ENCODE results near the gene DDAH2. TPM values are rescaled to one million over a fixed set of nuclear protein-coding genes. Genes with fewer than 3 reads are reported as not detected.
A peak's percentile ranks its signal among the peaks of the same experiment; 100 is the strongest.

DDAH2 gene, protein sequence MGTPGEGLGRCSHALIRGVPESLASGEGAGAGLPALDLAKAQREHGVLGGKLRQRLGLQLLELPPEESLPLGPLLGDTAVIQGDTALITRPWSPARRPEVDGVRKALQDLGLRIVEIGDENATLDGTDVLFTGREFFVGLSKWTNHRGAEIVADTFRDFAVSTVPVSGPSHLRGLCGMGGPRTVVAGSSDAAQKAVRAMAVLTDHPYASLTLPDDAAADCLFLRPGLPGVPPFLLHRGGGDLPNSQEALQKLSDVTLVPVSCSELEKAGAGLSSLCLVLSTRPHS
- 214 and 216 TPM in 2 replicates for total RNA-seq (2014; rRNA removed; shearing (Covaris generic); ENCODE audit: low replicate concordance)

- DNase-seq (ENCODE audit: low read depth): no peak
- in situ Hi-C loops (cut with HindIII; ENCODE audit: low pct_unique_long_range_greater_than_20kb, low sequenced_read_pairs): no loop called here
These were observed at the start of gene DDAH2 for GRCh38 chr6:31728767-31729514. DDAH2 (minus strand) TSS chr6:31729299; CDS start chr6:31729161, 138 bp downstream.

DNA sequence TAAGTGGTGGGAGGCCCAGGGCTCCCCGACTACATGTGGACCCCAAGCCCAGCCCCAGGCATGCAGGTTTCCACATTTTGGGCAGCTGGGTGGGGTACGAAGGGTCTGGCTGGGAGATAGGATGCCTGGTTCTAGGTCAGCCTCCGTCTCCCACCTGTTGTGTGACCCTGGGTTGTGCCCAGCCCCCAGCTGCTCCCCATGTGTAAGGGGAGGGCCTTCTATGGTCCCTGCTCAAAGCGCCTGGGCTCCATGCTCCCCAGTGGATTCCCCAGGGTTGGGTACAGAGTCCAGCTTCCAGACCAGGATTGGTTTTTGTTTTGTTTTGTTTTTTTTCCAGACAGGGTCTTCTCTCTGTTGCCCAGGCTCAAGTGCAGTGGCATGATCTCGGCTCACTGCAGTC, 49.1 kb upstream of the DDAH2 start:
- in situ Hi-C loops (cut with HindIII; ENCODE audit: low pct_unique_long_range_greater_than_20kb, low sequenced_read_pairs): no loop called here
- DNase-seq (ENCODE audit: low read depth): no peak

- in situ Hi-C loops (cut with HindIII; ENCODE audit: low pct_unique_long_range_greater_than_20kb, low sequenced_read_pairs): no loop called here
- no peak for DNase-seq (ENCODE audit: low read depth)
These were observed 48.6 kb upstream of the DDAH2 start for GRCh38 chr6:31777667-31778050.

DNA sequence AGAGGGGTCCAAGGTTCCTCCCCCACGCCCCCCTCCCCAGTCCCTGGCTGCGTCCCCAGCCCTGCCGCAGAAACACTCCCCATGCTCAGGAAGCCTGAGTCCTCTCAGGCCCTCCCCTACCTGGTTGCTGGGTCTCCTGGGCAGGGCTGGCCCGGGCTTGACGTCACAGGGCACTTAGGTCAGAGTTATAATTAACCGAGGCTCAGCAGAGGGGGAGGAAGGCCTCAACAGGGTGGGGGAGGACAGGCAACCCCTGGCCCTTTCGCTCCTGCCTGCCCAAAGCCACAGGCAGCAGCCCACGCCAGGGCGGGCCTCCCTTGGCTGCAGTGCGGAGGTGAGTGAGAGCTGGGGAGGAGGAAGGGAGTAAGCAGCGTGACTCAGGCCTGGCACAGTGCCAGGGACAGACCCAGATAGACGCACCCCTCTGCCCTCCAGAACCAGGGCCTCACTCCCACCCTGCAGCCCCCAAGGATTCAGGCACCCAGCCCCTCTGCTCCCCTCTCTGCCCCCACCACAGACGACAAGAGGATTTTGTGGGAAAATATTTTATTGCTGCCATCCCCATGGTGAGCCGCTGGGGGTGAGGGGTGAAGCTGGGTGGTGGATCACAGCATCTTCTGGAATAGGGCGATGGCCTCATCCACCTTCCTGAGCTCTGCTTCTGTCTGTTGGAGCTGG, 48.0 kb upstream of the DDAH2 start, which contains the start of gene VWA7:
TSS of gene VWA7 (minus strand) at position 340 of the 678 bp plus-strand sequence. CDS start 549 bp downstream, outside the sequence.
- in situ Hi-C loops (cut with HindIII; ENCODE audit: low pct_unique_long_range_greater_than_20kb, low sequenced_read_pairs): no loop called here
- peak; percentile 97 for DNase-seq (ENCODE audit: low read depth)

- in situ Hi-C loops (cut with HindIII; ENCODE audit: low pct_unique_long_range_greater_than_20kb, low sequenced_read_pairs): no loop called here
- DNase-seq (ENCODE audit: low read depth): no peak
These were observed 47.4 kb upstream of the DDAH2 start for GRCh38 chr6:31776485-31776988.

DNA sequence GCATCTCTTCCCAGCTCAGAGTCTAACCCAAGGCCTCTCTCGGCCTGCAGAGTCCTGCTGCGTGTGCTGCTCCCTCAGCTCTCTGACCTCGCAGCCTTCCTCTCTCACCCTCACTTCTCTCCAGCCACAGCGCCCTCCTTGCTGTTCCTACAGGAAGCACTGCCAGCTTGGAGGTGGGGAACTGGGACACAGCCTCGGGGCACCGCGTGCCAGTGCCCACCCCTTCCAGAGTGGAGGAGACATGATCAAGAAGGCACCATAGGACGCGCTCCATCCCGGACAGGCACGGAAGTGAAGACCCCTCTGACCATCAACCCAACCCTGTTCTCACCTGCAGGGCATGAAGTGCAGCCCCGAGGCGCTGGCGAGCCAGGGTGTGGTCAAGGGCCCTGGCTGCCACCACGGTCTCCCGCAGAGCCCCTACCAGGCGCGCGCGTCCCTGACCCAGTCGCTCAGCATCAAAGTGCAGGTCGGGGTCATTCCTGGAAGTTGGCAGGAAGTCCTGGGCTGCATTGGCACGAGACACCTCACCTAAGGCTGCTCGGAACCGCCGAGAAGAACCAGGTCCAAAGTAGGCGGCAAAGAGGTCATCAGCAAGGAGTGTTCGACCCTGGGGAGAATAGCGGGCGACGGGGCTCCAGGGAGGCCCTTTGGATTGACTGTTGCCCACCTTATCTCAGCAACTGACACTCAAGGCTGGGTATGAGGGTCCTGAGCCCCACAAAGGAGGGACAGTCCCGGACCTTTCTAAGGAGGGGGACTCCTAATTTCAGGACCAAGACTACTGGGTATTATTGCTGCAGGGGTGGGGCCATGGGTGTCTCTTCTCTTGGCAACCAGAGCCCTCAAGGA, 46.8 kb upstream of the DDAH2 start:
- in situ Hi-C loops (cut with HindIII; ENCODE audit: low pct_unique_long_range_greater_than_20kb, low sequenced_read_pairs): no loop called here
- no peak for DNase-seq (ENCODE audit: low read depth)

GRCh38 chr6:31775184-31775583, 46.1 kb upstream of the DDAH2 start:
- DNase-seq (ENCODE audit: low read depth): no peak
- in situ Hi-C loops (cut with HindIII; ENCODE audit: low pct_unique_long_range_greater_than_20kb, low sequenced_read_pairs): no loop called here

- in situ Hi-C loops (cut with HindIII; ENCODE audit: low pct_unique_long_range_greater_than_20kb, low sequenced_read_pairs): no loop called here
- no peak for DNase-seq (ENCODE audit: low read depth)
These were observed 42.9 kb upstream of the DDAH2 start for GRCh38 chr6:31771992-31772358.

DNA sequence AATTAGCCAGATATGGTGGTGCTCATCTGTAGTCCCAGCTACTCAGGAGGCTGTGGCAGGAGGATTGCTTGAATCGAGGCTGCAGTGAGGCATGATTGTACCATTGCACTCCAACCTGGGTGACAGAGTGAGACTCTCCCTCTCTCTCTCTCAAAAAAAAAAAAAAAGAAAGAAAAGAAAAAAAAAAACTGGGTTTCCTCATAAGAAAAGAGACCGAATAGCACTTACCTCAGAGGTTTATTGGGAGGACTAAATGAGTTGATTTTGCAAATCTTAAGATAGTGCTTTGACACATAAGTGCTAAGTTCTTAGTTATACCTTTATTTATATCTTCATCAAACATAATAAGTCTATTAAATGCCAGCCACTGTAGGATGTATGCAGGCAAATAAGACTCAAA, 41.8 kb upstream of the DDAH2 start:
- no peak for DNase-seq (ENCODE audit: low read depth)
- in situ Hi-C loops (cut with HindIII; ENCODE audit: low pct_unique_long_range_greater_than_20kb, low sequenced_read_pairs): no loop called here

- DNase-seq (ENCODE audit: low read depth): peak; percentile 34
- in situ Hi-C loops (cut with HindIII; ENCODE audit: low pct_unique_long_range_greater_than_20kb, low sequenced_read_pairs): no loop called here
These were observed 40.7 kb upstream of the DDAH2 start for GRCh38 chr6:31769684-31770371.

- in situ Hi-C loops (cut with HindIII; ENCODE audit: low pct_unique_long_range_greater_than_20kb, low sequenced_read_pairs): no loop called here
- DNase-seq (ENCODE audit: low read depth): no peak
These were observed 39.5 kb upstream of the DDAH2 start for GRCh38 chr6:31768363-31769257.

GRCh38 chr6:31767096-31767645, 38.1 kb upstream of the DDAH2 start:
- in situ Hi-C loops (cut with HindIII; ENCODE audit: low pct_unique_long_range_greater_than_20kb, low sequenced_read_pairs): no loop called here
- DNase-seq (ENCODE audit: low read depth): no peak

- in situ Hi-C loops (cut with HindIII; ENCODE audit: low pct_unique_long_range_greater_than_20kb, low sequenced_read_pairs): no loop called here
- DNase-seq (ENCODE audit: low read depth): no peak
These were observed 37.1 kb upstream of the DDAH2 start for GRCh38 chr6:31765910-31766794.

- in situ Hi-C loops (cut with HindIII; ENCODE audit: low pct_unique_long_range_greater_than_20kb, low sequenced_read_pairs): no loop called here
- DNase-seq (ENCODE audit: low read depth): no peak
These were observed 36.4 kb upstream of the DDAH2 start for GRCh38 chr6:31765559-31765909.

DNA sequence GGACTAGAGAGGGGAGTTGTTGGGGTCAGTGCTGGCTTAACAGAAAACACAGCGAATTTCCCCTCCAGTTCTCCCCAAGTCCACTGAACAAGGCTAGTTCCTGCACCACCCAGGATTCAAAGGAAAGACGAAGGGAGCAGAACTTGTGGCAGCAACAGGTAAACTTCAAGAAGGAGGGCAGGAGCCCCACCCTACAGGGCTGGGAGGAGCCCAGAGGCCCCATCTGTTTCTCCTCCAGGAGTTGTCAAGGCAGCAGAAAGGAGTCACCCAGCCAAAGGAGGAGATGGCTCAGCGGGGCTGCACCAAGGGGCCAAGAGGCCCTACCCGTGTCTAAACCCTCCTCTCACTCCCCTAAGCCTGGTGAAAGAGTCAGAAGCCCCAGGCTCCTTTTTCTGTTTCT, 35.1 kb upstream of the DDAH2 start:
- no peak for DNase-seq (ENCODE audit: low read depth)
- in situ Hi-C loops (cut with HindIII; ENCODE audit: low pct_unique_long_range_greater_than_20kb, low sequenced_read_pairs): no loop called here

GRCh38 chr6:31763619-31763940, 34.5 kb upstream of the DDAH2 start:
- in situ Hi-C loops (cut with HindIII; ENCODE audit: low pct_unique_long_range_greater_than_20kb, low sequenced_read_pairs): no loop called here
- peak; percentile 69 for DNase-seq (ENCODE audit: low read depth)
